ENCODE measurements around the gene GABRG3. TPM values are rescaled to one million over a fixed set of nuclear protein-coding genes. Genes with fewer than 3 reads are reported as not detected.

Gene GABRG3
- total and polyA plus RNA-seq, 10 of the 15 experiments (the other 5 are each of a cell fraction or from before 2014, with no cell fraction given) = 0.15 TPM; not detected in 9

GRCh38 chr15:26968806-26969205 lies 2.2 kb upstream of the GABRG3 start (continued):
- TF ChIP-seq MLLT1 (IDR thresholded peaks at IDR 0.05) (no peak), ZNF687 (IDR thresholded peaks at IDR 0.05) (no peak)

- no peak overlapping the region for H2AFZ ChIP-seq (ENCODE audit: control insufficient read depth, low read depth, low read length)
These were observed 464 bp downstream of the GABRG3 start for GRCh38 chr15:26971271-26972018.

More at GRCh38 chr15:26971271-26972018, 464 bp downstream of the GABRG3 start:
- intact Hi-C loops (cut with micrococcal nuclease; ENCODE audit: unreplicated experiment) = loop anchor here (10.0 kb wide), 1 partner anchor 63 kb away; no protein-coding TSS in a partner anchor
- 68% methylated on average over 28 of the region's 72 CpGs for WGBS (ENCODE audit: insufficient coverage, insufficient replicate concordance, low lambda C conversion rate, missing lambda C conversion rate)
- ChIA-PET SMC1A (ENCODE audit: uncharacterized antibody, unreplicated experiment) (no interaction called here), POLR2A (no interaction called here), CTCF (no interaction called here), RAD21 (ENCODE audit: unreplicated experiment) (no interaction called here)
- BruUV-seq (replicated peaks) = no TSS peak
- Histone ChIP-seq H3K4me2 (ENCODE audit: control insufficient read depth, insufficient read depth) (no peak overlapping the region), H3K27ac (ENCODE audit: control insufficient read depth, insufficient read depth) (no peak overlapping the region), H3K4me1 (ENCODE audit: control insufficient read depth, insufficient read depth, low read length) (no peaks in the 10 kb centered on the region), H3K9ac (ENCODE audit: control insufficient read depth, insufficient read depth, low read length) (no peak overlapping the region), H3K79me2 (ENCODE audit: control insufficient read depth, insufficient read depth, low read length) (no peaks in the 10 kb centered on the region), H3K27me3 (replicated peaks in 1 of 2; ENCODE audit: control insufficient read depth in 2 of 2, insufficient read depth in 2 of 2, low read length in 1 of 2) (no peaks in the 10 kb centered on the region), H3K9me3 (replicated peaks; ENCODE audit: control insufficient read depth, insufficient read depth, low read length) (no peaks in the 10 kb centered on the region; the same call in 2 of the 3 replicates), H4K20me1 (ENCODE audit: control insufficient read depth, insufficient read depth) (no peaks in the 10 kb centered on the region), H3K4me3 (no peak overlapping the region), H3K36me3 (ENCODE audit: control insufficient read depth in 2 of 2, insufficient read depth in 2 of 2, low read length in 1 of 2) (no peaks in the 10 kb centered on the region)
- no peak for FAIRE-seq
- in situ Hi-C loops (cut with MboI) = no loop called here
- no peak for ATAC-seq
- DNase-seq (ENCODE audit: low read depth, low spot score) = no peak
- TF ChIP-seq ASH2L (IDR thresholded peaks at IDR 0.05; ENCODE audit: borderline replicate concordance, low read depth) (no peak), PML (IDR thresholded peaks at IDR 0.05; ENCODE audit: low read length) (no peak), ZBTB4 (CRISPR knock-in tag; IDR thresholded peaks at IDR 0.05) (no peak), BCL3 (IDR thresholded peaks at IDR 0.05; ENCODE audit: borderline replicate concordance, insufficient read depth, low read depth, low read length, poor library complexity, severe bottlenecking) (no peak), EZH2 (IDR thresholded peaks at IDR 0.05; ENCODE audit: borderline replicate concordance, control insufficient read depth, low read depth, low read length) (no peak), EGR1 (IDR thresholded peaks at IDR 0.05; ENCODE audit: borderline replicate concordance in 1 of 2, low read depth in 2 of 2, low read length in 2 of 2) (no peak), ESRRA (IDR thresholded peaks at IDR 0.05; ENCODE audit: low read length) (no peak)
